ENCODE results near the gene SNRNP35.
"Not testable (repeated sequence)": the region's sequence is repeated elsewhere in the genome, so short reads cannot be mapped to it uniquely, and the experiment has no call there.

The SNRNP35 gene, protein sequence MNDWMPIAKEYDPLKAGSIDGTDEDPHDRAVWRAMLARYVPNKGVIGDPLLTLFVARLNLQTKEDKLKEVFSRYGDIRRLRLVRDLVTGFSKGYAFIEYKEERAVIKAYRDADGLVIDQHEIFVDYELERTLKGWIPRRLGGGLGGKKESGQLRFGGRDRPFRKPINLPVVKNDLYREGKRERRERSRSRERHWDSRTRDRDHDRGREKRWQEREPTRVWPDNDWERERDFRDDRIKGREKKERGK

DNA sequence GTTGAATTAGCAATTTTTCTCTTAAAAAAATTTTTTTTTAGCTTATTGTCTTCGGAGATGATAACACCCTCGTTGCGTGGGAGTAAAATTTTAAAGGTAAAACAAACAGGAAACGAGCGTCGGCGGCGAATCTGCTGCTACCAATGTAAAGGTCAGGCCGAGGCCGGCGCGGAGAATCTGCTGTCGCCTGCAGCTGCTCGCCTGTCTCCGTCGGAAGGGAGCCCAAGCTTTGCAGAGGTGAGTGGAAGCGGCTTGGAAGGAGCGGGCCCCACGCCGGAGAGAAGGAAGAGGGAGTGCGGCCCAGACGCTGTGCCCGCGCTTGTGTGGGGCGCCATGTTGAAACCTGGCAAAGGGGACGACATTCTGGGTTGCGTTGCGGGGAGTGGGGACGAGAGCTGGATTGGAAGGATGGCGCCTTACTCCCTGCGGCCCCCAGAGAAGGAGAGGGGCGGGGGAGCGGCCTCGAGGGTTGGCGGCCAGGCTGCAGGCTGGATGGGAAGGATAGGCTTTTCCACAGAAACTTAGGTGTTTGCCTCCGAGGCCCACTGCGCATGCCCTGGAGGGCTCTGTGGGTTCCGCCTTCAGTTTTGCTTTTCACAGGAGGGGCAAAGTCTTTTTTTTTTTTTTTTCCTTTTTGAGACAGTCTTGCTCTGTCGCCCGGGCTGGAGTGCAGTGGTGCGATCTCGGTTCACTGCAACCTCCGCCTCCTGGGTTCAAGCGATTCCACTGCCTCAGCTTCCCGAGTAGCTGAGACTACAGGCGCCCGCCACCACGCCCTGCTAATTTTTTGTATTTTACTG is at the start of gene SNRNP35:
Gene SNRNP35, plus strand, starts transcription at position 160 of the 800 bp plus-strand sequence. CDS start 7,402 bp downstream, outside the sequence.
- DNase-seq = peak; percentile 62

GRCh38 chr12:123408619-123409018 is 49.3 kb upstream of the SNRNP35 start:
- DNase-seq = not testable (repeated sequence)

DNA sequence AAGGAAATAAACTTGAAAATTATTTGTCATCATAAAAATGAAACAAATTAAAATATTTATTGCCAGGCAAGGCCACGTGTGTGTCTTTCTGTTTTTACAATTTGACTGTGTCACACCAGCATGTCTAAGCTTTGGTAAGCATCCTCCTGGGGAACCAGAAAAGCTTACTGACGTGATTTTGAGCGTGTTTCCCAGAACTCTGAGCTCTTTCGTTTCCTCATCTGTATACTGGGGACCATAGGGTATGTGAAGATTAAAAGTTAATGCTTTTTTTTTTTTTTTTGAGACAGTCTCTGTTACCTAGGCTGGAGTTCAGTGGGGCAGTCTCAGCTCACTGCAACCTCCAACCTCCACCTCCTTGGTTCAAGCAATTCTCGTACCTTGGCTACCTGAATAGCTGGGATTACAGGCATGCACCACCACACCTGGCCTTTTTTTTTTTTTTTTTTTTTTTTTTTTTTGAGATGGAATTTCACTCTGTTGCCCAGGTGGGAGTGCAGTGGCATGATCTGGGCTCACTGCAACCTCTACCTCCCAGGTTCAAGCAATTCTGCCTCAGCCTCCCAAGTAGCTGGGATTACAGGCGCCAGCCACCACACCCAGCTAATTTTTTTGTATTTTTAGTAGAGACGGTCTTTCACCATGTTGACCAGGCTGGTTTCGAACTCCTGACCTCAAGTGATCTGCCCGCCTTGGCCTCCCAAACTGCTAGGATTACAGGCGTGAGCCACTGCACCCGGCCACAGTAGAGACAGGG is 48.5 kb upstream of the SNRNP35 start:
- not testable (repeated sequence) for DNase-seq

- no peak for DNase-seq
Observed at GRCh38 chr12:123410041-123410412, 47.9 kb upstream of the SNRNP35 start.

DNA sequence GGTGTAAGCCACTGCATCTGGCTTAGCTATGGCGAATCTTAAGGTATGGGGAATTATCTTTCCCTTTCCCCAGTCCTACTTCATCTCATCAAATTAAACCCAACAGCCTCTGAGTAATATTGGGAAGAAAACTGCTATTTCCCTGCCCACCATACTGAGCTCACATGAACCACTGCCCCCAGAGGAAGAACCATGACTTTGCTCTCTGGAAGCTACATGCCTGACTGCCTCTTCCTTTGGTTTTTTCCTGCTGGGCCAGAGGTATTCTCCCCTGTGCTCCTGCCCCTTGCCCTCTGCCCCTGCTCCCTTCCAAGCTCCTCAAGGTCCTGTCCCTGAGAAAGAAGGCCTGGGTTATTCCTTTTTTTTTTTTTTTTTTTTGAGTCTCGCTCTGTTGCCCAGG is 36.6 kb upstream of the SNRNP35 start:
- DNase-seq = no peak

- no peak for DNase-seq
Observed at GRCh38 chr12:123427036-123427769, 30.7 kb upstream of the SNRNP35 start.

DNA sequence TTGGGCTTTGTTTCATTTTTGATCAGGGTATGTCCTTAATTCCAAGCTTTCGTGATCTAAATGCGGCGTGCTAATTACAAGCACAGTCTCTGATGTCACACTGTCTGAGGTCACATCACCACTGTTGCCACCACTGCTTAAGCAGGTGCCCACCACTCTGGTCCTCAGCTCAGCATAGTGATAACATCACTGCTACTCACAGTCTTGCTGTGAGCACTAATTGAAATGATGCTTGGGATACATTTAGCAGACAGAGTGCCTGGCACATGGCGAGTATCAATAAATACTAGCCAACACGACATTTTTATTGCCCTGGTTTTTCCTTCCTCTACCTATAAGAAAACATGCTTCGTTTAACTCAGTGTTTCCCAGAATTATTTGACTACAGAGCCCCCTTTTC is 29.3 kb upstream of the SNRNP35 start:
- no peak for DNase-seq

DNA sequence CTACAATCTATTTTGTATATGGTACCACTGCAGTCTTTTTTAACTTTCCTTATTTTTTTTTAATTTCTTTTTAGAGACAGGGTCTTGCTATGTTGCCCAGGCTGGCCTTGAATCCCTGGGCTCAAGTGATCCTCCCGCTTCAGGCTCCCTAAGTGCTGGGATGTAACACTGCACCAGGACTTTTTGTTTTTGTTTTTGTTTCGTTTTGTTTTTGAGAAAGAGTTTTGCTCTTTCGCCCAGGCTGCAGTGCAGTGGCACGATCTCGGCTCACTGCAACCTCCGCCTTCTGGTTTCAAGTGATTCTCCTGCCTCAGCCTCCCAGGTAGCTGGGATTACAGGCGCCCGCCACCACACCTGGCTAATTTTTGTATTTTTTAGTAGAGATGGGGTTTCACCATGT is 28.8 kb upstream of the SNRNP35 start:
- DNase-seq = not testable (repeated sequence)

DNA sequence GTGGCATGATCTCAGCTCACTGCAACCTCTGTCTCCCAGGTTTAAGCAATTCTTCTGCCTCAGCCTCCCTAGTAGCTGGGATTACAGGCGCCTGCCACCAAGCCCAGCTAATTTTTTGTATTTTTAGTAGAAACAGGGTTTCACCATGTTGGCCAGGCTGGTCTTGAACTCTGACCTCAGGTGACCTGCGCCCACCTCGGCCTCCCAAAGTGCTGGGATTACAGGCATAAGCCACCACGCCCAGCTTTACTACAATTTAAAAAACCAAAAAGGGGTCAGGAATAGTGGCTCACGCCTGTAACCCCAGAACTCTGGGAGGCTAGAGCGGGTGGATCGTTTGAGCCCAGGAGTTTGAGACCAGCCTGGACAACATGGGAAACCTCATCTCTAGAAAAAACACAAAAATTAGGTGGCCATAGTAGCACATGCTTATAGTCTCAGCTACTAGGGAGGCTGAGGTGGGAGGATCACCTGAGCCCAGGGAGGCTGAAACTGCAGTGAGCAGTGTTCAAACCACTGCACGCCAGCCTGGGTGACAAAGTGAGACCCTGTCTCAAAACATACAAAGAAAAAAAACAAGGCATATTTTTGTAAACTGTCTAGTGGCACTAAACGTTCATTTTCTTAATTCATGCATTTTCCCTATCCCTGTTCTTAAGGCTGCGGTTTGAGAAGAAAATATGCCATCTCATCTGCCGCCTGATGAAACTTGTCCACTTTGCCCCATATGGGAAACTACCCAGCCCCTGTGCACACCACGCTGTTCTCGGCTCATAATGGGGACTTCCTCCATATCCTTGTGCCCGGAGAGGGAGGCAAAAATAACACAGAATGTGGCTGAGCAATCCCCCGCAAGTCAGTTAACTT is 25.8 kb upstream of the SNRNP35 start:
- DNase-seq = not testable (repeated sequence)

- no peak for DNase-seq
Observed at GRCh38 chr12:123433615-123434014, 24.3 kb upstream of the SNRNP35 start.

DNA sequence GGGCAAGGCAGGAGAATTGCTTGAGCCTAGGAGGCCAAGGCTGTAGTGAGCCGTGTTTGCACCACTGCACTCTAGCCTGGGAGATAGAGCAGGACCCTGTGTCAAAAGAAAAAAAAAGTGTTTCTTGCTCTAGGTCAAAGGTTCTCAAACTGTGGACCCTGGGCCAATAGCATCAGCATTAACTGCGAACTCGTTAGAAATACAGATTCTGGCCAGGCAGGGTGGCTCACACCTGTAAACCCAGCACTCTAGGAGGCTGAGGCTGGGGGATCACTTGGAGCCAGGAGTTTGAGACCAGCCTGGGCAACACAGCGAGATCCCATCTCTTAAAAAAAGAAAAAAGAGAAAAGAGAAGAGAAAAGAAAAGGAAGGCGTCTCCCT is 22.3 kb upstream of the SNRNP35 start:
- DNase-seq = no peak

DNA sequence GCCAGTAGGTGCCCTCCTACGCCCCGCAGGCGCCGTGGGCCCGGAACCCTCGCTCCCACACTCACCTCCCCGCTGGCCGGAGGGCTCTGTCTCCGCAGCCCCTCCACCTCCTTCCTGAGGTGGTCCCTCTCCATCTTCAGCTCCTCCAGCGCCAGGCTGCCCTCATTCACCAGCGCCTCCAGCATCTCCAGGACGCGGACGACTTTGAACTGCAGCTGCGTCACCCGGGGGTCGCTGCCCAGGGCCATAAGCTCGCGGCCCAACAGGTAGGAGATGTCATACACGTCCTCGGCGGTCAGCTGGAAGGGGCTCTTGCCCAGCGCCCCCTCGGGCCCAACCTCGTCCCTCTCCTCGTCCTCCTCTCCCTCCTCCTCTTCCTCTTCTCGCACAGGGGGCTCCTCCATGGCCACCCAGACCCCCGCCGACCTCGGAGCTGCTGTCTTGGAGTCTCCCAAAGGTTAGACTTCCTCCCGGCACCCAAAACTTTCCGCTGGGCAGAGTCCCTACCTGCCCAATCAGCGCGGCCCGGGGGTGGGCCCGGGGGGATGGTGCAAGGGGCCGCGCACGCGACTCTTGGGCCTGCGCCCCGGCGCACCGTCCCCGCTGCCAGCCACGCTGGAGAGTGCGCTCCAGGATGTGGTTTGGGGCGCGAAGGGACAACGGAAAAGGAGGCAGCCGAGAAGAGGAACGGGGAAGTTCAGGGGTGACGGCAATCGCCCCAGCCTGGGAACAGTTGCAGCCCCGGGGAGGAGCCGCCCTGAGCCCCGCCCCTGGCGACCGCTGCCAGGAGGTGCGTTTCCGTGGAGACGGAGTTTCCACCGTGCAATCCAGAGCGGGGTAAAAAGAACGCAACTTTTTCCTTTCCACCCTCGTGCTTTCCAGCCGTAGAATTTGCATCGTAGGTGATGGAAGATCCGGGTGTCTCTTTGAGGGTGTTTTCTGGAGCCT is 21.6 kb upstream of the SNRNP35 start, which contains the start of gene RILPL2:
Gene RILPL2, minus strand, starts transcription at position 668 of the 948 bp plus-strand sequence. Its CDS starts 264 bp downstream, at position 404.
- DNase-seq = peak; percentile 68

DNA sequence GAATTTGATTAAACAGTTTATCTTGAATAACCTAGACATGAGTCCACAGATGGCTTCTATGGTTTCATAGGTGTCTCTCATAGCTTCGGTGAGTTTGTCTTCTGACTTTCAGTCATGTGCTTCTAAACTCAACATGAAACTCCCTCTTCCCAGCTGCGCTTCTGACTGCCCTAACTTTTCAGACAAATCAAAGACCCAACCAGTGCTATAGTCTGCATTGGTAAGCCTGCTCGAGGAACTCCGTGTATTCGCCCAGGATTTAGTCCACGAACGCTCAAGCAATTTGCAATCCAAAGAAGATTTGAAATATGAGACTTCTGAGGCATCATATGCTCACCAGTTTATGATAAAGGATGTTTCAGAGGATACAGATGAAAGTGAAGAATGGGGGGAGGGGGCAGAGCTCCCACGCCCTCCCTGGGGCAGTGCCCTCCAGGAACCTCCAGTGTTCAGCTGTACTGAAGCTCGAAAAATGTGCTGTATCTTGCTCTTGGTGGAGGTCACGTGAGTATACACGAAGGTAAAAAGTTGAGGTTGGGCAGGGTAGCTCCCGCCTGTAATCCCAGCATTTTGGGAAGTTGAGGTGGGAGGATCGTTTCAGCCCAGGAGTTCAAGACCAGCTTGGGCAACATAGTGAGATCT is 16.3 kb upstream of the SNRNP35 start:
- DNase-seq = no peak

DNA sequence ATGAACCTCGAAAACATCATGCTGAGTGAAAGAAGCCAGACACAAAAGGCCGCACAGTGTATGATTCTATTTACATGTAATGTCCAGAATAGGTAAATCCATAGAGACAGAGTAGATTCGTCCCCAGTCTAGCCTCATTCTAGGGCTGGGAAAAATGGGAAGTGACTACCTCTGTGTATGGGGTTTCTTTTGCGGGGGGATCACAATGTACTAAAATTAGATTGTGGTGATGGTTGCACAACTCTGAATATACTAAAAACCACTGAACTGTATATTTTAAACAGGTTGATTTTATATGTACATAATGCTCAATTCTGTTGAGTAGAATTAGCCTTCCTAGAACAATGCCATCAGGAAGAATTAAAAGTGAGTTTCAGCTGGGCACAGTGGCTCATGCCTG is 15.2 kb upstream of the SNRNP35 start:
- no peak for DNase-seq

GRCh38 chr12:123444092-123445026 is 13.6 kb upstream of the SNRNP35 start:
- DNase-seq = no peak

- DNase-seq = no peak
Observed at GRCh38 chr12:123445388-123446332, 12.3 kb upstream of the SNRNP35 start.

GRCh38 chr12:123446333-123446713 is 11.6 kb upstream of the SNRNP35 start:
- no peak for DNase-seq

DNA sequence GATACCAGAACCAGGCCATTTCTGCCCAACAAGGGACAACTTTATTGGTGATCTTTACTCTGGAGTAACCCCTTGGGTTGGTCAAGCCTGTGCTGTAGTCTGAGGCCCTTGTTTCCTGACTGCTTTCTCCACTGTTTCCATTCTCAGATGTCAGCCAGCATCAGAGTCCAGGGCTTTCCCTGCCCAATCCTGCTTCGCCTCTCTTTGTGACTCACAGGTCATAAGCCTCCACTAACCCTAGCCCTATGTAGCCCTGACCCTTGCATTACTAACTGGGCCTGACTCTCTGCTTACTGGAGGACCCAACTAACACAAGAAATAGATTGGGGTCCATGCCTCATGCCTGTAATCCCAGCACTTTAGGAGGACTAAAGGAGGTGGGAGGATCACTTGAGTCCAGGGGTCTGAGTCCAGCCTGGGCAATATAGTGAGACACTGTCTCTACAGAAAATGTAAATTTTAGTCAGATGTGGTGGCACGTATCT is 8.6 kb upstream of the SNRNP35 start:
- no peak for DNase-seq

Data from NK-92 treated with Interleukin-12 subunit alpha and Interleukin-12 subunit beta, amount 100 ng/mL, for 24 hours (cell line).